Endometrial microvascular endothelial cells (primary cell): ENCODE data around the gene PCSK6. TPM values are rescaled to one million over a fixed set of nuclear protein-coding genes. Genes with fewer than 3 reads are reported as not detected.

Experiments used
- in situ Hi-C: cut with HindIII; loops from 2 replicates; pipeline ENCODE4 v1.10.0; 2017; ENCODE audit warnings: low sequenced_read_pairs, low pct_unique_long_range_greater_than_20kb; ENCODE audit errors: inconsistent ontology term
- total RNA-seq: library from RNA; depleted of rRNA; stranded (reverse); fragments of >200 nt; gene quantifications from one replicate; pipeline ENCODE4 v1.2.3, GENCODE V29; 2015; ENCODE audit errors: inconsistent ontology term

The PCSK6 gene
- total RNA-seq, 1 donor from 2014 or later, result not detected

DNA sequence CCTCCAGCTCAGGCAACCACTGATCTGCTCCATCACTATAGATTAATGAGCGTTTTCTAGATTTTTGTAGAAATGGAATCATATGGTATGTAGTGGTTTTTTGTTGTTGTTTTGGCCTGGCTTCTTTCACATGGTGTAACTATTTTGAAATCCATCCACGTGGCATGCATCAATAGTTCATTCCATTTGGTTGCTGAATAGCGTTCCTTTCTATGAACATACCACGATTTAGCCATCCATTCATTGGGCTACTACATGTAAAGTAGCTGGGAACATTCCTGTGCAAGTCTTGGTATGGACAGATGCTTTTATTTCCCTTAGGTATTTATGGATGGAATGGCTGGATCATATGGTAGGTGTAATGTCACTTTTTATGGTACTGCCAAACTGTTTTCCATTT lies 227.0 kb downstream of the PCSK6 start:
- in situ Hi-C loops, result no loop called here

DNA sequence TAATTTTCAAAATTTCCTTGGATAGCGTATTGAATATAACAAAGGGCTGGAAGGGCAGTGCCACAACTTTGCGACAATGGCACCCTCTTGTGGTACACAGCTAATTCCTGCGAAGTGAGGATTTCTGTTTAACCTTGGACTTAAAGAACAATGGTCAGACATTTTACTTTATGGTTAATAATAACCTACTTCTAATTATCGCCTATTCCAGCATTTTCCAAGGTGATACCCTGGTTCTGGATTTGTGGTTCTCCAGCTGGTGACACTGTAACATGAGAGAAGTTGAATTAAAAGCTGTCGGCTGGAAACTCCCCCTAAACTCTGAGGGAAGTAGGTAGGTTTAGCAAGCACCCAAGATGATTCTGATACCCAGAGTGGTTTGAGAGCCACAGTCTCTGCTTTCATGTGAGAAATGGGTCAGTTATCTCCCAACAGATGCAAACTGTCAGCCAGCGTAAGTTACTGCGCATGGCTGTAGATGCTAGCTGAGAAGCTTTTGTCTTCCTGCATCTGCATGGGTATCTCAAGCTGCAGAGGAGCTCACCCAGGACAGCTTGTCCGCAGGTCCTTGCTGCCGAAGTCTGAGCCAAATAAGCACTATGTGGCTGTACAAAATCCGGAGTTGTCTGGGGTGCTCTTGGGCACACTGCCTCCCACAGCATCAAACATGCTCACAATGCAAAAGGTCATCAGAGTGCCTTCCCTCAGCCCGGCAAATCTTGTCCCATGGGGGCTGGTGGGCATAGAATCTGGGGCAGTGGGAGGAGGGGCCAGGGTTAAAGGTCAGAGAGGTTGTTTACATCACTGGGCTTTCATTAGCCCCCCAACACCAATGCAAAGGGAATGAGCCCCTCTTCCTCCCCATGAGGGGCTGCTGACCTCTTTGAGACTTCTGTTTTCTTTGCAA lies 231.0 kb downstream of the PCSK6 start:
- in situ Hi-C loops, result no loop called here

DNA sequence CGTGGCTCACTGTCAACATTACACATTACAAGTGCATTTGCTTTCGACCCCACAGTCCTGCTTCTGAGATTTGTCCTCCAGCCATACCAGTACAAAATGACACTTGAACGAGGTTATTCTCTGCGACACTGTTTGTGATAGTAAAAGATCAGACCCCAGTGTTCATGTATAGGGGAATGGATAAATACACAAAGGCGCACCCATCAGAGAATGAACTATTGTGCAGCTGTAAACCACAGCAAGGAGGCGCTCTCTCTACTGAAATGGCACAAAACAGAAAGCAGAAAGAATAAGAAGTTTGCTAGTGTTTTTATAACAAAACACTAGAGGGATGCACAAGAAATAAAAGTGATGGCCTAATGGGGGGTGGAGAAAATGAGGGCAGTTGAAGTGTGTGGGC lies 232.8 kb downstream of the PCSK6 start:
- in situ Hi-C loops, result no loop called here

DNA sequence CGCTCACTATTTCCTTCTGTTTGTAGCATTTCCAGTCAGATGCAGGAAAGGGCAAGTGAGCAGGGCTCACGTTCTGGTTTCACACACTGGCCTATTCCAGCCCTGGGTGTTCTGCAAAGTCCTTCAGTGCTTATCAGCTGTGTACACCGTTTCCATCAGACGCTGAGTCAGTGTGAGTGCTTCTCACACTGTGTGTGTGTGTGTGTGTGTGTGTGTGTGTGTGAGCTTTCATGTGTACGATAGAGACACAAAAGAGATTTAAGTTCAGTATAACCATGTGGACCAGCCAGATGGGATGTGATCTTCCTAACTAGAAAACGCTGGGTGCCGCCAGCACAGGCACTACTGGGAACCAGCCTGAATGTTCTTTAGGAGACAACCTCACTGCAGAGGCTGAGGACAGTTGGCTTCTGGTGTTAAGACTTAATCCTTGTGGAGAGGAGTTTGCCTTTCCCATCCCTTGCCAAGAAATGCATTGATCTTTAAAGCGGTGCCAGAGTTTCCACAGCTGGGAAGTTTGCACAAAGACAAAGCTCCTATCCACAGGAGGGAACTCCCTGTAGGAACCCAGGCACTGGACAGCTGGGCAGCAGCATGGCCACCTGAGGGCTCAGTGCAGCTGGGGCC lies 233.8 kb downstream of the PCSK6 start:
- in situ Hi-C loops, result no loop called here

DNA sequence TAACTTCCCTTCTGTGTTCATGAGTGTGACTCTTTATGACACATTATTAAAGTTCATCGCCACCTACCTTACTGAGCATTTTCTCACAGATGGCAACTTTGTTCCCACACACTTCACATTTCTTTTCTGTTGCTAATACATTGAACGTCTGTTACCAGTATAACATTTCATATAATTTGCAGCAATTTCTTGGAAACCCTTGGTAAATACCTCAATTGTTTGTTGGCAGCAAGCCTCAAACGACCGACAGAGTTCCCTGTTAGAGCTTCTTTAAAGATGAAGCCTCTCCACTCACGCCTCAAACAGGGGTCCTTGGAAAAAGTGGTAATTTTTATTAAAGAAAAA lies 234.5 kb downstream of the PCSK6 start:
- in situ Hi-C loops, result no loop called here

DNA sequence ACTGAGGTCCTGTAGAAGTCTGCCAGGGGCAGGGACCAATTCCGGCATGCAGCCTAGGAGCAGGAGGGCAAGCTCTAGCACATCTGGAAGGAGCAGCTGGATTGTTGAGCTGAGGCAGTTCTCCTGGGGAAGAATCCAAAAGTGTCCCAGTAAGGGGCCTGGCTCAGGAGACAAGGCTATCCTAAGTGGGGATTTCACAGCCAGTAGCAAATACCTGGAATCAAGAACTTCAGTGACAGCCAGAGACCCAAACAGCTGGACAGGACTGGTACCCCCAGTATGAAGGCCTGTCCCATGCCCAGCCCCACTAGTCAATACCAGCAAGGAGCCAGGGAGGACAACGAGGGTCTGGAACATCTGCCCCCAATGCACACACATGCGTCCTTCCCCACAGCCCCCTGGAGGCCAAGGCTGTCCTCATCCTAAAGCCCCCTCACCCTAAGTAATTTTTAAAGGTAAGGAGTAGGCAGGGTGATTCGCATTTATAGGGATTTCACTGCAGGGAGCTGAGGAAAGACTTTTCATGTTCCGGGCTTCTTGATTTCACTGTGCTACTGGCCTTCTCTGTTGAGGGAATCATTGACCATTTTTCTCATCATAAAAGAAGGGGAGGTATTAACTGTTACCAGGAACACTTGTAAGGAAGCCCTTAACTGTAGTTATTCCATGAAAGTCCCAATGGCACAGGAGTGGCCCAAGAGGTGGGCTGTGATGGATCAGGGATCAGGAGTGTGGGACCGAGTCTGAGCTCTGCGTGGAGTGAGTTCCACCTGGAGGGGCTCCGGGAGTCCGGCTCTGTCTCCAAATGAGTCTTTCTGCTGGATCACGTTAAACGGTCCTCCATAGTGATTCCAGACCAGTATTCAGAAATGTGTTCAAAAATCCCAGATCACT lies 235.1 kb downstream of the PCSK6 start:
- in situ Hi-C loops, result no loop called here

Other genes starting within 250 kb of the PCSK6 start
- gene CHSY1, start 237.7 kb downstream of the PCSK6 start, total RNA-seq, result 35.7 TPM
- 44.6 TPM for gene SELENOS, start 212.2 kb downstream of the PCSK6 start, total RNA-seq
- gene SNRPA1, start 194.5 kb downstream of the PCSK6 start, total RNA-seq, result 59.7 TPM
- 36.9 TPM for gene TM2D3, start 162.7 kb upstream of the PCSK6 start, total RNA-seq
- 6.2 TPM for gene TARS3, start 234.8 kb upstream of the PCSK6 start, total RNA-seq